Activated CD8-positive, alpha-beta memory T cell treated with anti-CD3 and anti-CD28 coated beads for 48 hours (primary cell): ENCODE results near the gene TMEM242.

Experiments
- DNase-seq, 3 experiments: peaks; one replicate each; pipeline ENCODE4 v3.0.0-alpha.2; 2020; ENCODE audit warnings: low read depth in 2 of 3, low spot score in 2 of 3

TMEM242 gene

DNA sequence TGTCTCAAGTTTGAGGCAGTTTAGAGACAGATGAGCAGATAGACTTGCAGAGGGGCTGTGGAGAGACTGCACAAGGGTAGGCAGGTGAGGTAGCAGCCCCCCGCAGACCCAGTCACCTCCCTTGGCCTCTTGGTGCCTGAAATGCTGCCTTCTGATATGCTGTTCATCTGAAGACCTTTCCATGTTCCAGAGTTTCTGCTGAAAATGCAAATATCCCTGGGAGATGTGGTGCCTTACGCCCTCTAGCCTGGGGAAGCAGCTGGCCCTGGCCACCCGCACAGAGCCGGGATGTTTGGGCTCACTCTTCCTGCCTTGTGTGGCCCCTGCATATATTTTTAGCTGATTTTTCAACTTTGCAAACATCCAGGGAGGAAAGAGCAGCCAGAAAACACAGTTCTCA, 51.4 kb downstream of the TMEM242 start:
- no peak for DNase-seq

DNA sequence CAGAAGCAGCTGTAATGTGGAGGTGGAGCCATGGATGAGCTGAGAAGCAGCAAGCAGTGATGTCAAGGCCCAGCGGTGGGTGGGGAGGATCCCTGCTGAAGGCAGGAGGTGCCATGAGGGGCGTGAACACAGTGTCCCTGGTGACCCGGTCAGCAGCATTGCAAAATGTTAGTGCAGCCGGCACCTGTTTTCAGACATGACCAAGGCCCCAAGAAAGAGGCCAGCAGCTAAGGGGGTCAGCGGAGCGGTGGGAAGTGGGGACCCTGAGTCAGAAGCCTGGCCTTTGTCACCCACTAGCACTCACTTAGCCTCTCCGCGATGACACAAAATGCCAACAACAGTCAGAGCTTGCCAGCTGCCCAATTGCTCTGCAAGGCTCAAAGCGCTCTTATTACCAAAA, 51.9 kb downstream of the TMEM242 start:
- no peak for DNase-seq

DNA sequence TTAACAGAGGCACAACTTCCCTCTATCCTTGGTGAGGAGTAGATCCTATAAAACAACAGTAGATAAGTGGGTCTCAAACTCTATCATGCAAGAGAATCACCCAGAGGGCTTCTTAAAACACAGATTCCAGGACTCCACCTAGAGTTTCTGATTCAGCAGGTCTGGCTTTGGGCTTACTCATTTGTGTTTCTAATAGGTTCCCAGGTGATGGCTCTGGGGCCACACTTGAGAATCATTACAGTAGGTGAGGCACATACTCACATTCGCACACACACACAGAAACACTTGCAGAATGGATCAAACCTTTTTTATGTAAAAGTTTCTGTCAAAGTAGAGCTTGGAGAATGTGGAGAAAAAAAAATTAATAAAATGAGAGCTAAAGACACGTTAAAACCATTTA, 52.4 kb downstream of the TMEM242 start:
- DNase-seq = no peak

DNA sequence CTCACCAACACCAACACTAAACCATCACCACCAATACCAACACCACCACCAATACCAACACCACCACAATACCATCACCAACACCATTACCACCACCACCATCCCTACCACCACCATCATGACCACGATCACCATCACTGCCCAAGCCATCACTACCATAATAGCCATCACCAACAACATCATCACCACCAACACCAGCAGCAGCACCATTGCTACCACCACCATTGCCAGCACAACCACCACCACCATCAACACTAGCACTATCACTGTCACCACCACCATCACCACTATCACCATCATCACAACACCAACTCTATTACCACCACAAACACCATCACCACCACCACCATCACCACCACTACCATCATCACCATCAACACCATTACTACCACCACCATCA, 53.0 kb downstream of the TMEM242 start:
- DNase-seq = no peak

DNA sequence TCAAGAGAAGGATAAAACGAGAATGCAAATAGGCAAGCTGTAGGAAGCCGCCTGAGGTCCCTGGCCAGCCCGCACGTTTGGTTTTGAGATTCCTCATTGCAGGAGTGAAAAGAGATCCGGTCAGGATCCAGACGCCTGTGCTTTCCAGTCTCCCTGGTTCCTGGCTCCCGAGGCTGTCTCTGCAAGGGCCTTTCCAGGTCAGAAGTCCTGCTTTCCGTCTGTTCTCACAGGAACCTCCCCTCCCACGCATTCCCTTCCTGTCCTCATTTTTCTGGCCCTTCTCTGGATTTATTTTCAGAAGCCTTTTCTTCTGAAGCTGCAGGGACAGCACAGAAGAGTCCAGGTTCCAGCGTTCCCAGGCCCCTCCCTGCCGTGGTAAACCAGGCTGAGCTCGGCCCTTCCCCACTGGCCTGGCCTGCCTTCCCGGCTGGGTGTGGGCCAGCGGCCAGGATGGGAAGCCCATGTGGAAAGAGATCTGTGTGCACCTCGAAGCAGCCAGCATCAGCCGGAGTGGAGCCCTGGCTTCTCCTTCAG, 54.0 kb downstream of the TMEM242 start:
- DNase-seq = no peak

DNA sequence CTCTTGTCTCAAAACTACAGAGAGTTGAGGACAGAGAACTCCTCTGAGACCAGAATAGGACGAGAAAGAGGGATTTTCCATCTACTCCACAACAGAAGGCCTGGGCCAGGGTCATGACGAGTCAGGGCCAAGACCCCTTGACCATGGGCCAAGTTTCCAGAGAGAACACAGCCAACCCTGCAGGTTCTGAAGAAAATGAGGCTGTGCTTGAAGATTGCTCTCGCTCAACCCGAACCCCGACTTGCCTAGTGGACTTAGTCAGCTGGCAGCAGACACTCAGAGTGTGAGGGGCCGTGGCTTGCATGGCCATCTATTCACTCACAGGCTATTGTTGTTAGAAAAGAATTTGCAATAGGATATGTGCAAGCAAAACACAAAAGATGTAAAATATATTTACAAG, 54.5 kb downstream of the TMEM242 start:
- no peak for DNase-seq

DNA sequence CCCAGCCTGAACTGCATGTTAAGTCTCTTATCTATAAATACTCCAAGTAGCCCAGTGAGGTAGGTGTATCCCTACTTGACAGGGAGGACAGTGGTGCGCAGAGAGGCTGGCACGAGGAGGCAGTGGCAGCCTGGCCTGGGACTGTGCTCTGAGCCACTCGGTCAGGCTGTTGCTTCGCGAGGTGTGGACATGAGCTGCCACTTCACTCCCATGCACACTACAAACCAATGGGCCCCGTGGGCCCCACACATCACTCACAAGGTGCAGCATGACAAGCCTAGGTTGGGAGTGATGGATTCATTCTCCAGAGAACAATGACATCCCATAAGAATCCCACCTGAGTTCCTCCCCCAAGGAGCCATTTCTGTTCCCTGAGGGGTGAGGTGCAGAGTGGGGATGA, 54.9 kb downstream of the TMEM242 start:
- no peak for DNase-seq

DNA sequence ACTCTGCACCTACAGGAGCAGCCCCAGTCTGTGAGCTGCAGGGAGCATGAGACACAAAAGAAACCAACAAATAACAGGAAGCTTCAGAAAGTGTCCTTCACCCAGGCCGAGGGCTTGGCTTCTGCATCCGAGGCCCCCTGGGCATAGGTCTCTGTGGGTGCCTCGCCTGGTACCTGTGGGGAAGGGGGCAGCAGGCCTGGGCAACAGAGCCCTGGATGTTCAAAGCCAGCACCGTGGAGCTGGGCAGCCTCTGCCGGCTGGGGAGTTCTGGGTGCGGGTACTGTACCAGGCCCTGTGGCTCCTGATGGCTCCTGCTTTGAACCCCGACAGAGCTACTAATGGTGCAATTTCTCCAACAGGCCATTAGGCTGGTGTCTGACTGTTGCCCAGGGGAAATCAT, 55.7 kb downstream of the TMEM242 start:
- DNase-seq = no peak

DNA sequence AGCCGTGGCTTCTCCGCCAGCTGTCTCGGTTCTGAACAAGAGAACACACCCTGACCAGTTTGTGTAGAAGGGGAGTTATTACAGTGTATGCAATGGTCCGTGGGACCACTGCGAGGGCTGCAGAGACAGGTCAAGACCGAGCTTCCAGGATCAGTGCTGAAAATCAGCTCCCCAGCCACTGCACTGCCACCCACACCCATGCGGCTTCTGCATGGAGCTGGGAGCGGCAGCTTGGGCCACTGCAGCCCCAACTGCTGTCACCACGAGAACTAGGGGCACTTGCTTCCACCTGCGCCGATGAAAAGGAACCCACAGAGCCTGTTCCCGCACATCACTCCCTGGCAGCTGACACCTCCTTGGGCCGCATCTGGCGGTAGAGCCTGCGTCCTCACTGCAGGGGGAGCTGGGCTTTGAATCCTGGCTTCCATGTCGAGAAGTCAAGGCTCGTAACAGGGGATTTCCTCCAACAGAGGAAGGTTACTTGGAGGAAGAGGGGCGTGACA, 56.2 kb downstream of the TMEM242 start:
- DNase-seq = no peak

DNA sequence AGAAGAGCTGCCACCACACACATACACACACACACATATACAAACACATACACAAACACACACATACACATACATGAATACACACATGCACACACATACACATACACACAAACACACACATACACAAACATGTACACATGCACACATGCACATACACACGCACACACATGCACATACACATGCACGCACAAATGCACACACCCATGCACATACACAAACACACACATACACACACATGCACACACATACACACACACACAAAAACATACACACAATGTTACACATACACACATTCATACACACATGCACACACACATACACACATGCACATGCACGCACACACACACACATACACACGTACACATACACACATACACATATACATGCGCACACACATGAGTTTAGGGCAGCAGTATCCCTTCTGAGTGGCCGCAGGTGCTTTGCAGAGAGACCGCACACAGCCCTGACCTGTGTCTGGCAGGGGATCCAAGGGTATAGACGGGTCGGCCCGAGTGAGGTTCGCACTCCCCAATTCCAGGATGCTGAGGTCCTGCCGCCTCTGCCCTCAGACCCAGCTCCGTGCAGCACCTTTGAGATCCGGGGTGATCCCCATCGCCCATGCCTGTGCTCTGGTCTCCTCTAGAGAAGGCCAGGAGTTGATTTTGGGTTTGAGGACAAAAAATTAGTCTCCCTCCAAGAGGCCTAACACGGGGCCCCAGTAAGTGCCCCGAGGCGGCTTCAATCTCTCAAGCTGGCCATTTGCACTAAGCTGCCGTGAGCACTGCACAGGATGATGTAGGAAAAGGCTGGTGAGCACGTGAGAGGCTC, 56.8 kb downstream of the TMEM242 start:
- DNase-seq = no peak

DNA sequence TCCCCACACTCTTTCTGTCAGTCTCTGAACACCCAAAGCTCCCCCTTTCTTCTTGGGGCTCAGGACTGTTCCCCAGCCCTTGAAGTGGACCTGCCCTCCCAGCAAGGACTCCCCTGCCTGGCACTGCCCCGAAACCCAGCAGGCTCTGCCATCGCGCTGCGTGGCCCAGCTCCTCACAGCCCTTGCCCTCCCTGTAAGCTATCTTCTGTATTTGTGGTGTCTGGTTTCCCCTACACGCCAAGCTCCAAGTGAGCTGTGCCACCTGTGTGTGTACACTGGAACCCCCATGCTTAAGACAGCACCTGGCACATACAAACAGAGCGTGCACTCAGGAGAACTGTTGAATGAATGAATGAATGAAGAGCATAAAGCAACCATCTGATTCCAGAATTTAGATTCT, 57.7 kb downstream of the TMEM242 start:
- DNase-seq = no peak

DNA sequence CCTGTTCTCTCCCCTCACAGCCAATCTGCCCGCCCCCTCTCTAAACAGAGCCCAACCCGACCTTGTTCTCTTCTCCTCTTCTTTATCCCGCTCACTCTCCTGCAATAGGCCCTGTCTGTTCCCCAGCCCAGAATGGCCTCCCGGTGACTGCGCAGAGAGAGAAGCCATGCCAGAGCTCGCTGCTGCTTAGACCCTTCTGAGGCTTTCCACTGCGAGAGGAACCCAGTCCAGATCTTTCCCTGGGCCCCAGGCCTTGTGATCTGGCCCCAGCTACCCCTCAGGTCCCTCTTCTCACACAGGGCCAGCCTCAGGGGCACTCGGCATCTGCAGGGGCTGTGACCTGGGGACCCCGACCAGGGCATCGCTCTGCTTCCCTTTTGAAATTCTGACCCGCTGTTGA, 58.1 kb downstream of the TMEM242 start:
- no peak for DNase-seq

DNA sequence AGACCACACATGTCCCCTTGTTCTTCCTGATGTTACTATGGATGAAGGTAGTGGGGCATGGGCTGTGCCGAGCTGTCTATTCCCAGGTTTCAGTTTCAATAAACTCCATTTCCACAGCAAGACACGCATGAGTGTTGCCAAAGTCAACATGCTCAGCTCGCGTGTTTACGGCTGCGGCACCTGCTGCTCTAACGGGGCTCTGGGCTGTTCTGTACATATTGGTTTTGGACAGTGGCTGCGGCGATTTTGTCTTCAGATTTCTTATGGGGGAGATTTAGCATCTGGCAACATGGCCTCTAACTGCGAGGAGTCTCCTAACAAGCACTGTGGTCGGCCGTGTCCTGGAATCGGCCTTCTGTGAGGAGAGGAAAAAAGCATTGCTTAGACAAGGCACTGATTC, 58.6 kb downstream of the TMEM242 start:
- DNase-seq = no peak

DNA sequence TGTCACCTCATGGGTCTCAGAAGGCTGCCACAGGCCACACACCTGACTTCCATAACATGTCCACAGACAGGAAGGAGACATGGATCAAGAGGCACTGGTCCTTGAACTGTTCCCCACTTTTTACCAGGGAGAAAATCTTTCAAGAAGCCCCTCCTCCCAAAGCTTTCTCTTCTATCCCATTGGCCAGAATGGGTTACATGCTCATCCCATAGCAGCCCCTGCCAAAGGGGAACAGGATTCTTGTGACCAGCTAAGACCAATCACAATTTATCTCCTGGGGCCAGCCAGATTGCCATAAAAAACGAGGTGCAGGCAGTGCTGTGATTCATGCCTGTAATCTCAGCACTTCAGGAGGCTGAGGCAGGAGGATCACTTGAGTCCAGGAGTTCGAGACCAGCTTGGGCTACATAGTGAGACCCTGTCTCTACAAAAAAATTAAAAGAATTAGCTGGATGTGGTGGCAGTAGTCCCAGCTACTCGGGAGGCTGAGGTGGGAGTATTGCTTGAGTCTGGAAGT, 59.4 kb downstream of the TMEM242 start:
- no peak for DNase-seq

DNA sequence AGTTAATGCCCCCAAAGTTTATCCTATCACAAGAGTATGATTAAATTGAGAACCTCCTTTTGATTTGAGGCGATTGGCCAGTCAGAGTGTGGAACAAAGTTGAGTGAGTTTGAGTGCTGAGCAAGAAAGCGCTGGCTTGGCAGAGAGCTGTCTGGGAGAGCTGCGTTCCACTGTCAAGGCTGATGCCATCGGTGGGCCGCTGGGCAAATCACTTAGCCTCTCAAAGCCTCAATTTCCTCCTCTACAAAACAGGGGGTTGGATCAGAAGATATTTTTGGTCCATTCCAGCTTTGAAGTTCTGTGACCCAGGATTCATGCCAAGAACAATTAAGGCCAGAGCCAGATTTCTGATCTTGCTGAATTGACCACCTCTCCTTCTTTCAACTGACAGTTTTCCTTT, 60.2 kb downstream of the TMEM242 start:
- DNase-seq = no peak

DNA sequence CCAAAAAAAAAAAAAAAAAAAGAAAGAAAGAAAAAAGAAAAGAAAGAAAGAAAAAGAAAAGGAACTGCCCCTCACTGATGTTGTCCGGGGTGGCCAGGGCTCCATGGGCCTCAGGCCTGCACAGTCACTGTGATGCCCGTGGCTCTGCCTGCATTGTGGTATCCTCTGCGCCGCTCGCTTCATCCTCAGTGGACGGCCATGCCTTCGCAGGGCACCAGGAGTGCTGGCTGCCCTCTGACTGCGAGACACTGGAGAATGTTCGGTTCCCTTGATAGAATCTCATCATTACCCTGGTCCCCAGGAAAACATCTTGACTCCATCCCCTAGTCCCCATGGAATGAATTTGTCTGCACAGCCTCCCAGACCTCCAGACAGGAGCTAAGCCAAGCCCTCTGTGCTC, 61.7 kb downstream of the TMEM242 start:
- DNase-seq = no peak

DNA sequence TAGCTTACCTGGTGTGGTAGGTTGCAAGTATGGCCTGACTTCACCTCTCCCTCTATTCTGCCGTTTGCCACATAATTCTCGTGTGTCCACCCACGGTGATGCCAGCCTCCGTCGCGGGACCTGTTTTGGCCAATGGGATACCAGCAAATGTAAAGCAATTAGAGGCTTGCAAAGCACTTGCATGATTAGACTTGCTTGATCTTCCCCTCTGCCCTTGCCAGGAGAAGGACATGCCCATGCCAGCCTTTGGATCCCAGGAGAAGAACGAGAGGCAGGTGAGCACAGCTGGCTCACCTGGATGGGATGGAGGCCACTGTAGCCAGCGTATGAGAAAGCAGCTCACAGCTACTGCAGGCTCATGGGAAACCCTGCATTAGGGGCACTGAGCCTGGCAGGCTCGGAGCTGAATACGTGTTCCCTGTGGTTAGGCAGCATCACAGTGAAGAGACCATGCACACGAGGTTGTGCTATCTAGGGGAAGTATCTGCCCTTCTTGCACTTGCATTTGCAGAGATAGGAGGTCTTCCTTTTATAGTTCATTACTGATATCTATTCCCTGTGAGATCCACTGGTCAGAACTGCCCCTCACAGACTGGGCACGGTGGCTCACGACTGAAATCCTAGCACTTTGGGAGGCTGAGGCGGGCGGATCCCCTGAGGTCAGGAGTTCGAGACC, 62.4 kb downstream of the TMEM242 start:
- DNase-seq = no peak

DNA sequence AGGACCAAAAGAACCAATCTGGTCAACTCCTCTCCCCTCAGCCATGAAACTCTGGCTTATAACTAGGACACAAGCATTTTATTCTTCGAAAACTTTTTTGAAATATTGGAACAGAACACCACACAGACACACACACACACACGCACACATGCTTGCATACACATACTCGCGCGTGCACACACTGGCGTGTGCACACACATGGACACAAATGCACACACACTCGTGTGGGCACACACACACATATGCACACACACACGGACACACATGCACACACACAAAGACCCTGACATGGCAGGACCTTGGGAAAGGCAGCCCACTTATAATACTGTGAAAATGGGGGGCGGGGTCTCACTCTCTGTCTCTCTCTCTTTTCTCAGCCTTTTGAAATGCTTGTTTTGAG, 63.9 kb downstream of the TMEM242 start:
- no peak for DNase-seq

DNA sequence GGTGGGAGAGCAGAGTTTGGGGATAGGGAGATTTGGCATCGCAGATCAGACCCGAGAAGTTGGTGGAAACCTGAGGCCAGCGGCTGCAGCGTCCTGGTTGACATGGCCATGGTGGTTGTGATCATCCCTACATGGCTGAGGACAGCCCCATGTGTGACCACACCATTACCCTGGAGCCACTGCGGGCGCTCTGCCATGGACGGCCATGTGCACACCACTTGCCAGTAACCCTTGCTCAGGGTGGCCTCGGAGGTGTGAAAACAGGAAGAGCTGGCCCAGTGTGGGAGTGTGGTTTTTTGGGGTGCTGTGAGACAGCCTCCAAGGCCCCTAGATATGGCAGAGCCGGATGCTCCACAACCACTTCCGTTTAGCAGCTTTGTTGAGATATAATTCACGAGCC, 64.4 kb downstream of the TMEM242 start:
- DNase-seq = no peak

DNA sequence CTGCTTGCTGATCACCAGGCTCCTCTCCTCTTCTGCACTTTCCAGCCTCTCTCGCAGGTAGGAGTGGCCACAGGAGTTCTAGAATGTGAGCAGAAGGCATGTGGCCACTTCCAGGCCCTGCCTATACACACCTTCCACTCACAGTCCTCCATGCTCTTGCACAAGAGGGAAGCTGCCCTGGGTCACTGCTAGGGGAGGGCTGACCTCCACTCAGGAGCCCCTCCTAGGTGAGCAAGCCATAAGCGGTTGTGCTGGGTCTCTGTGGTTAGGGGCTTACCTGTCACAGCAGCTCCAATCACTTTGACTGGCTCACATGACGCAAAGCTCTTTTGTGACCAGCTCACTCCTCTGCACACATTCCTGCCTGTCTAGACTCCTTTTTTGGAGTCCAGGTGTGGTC, 68.2 kb downstream of the TMEM242 start:
- no peak for DNase-seq

DNA sequence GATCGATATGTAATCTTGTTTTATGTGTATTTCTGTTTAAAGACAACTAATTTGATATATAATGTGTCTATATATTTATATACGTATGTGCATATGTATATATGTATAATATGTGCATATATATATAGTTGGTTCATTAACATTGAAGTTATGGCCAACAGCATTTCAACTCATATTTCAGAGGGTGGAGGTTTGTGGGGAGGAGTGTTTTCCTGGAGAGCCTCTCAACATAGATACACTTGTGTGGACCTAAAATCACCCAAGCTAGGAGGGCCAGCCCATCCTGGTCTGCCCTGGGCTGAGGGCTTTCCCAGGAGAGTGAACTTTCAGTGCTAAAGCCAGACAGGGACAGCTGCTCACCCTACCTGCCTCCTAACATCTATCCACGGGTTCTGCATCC, 68.8 kb downstream of the TMEM242 start:
- DNase-seq = no peak

DNA sequence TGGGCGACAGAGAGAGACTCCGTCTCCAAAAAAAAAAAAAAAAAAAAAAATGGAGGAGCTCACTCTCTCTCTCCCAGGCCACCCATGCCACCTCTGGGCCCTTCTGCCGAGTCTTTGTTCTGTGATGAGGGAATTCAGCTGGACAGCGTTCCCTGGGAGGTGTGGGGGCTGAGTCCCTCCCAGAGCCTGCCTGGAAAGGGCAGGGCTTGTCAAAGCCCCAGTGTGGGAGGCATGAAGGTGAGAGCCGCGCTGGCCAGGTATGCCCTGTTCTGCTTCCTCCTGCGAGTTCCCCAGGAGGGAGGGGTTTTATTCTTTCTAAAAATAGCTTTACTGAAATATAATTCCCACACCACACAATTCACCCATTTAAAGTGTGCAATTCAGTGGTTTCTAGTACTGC, 69.6 kb downstream of the TMEM242 start:
- no peak for DNase-seq
